Tibial artery (tissue), 4 donors: ENCODE results near the gene GNB1.
A peak's percentile ranks its signal among the peaks of the same experiment; 100 is the strongest.

Experiments used
- DNase-seq, 2 donors: peaks; one replicate each; pipeline ENCODE4 v3.0.0-alpha.2; 2019
- H3K27ac ChIP-seq, 2 donors: fragments of 200-600 bp; sonication (generic) in 1 of 2; 1 replicate in 1 of 2; 2 replicates in 1 of 2; pipeline ENCODE4 v1.5.1; 2018 to 2019; ENCODE audit warnings: mild to moderate bottlenecking in 1 of 2
- H3K27me3 ChIP-seq, 2 donors: fragments of 200-600 bp; sonication (generic) in 1 of 2; one replicate each; pipeline versions ENCODE4 v1.5.1 to v1.6.0; 2016 to 2019
- H3K36me3 ChIP-seq, 3 donors: fragments of 200-600 bp; sonication (generic) in 2 of 3; one replicate each; pipeline ENCODE4 v1.5.1; 2016 to 2019; ENCODE audit warnings: mild to moderate bottlenecking in 2 of 3
- H3K4me1 ChIP-seq, 4 donors: fragments of 200-600 bp; sonication (generic) in 2 of 4; 1 replicate in 3 of 4; 2 replicates in 1 of 4; pipeline ENCODE4 v1.5.1; 2016 to 2019
- H3K4me3 ChIP-seq, 2 donors: fragments of 200-600 bp; sonication (generic) in 1 of 2; 1 replicate in 1 of 2; 2 replicates in 1 of 2; pipeline ENCODE4 v1.5.1; 2018 to 2019; ENCODE audit warnings: mild to moderate bottlenecking in 2 of 2
- H3K9me3 ChIP-seq, 3 donors: fragments of 200-600 bp; sonication (generic) in 1 of 3; one replicate each; pipeline ENCODE4 v1.5.1; 2016 to 2019
- CTCF ChIP-seq, 2 experiments: fragments of 200-600 bp in 1 of 2; fragments of 450-650 bp in 1 of 2; IDR thresholded peaks; one replicate each; pipeline ENCODE4 v1.5.1; 2017 to 2019; ENCODE audit warnings: antibody characterized with exemption in 2 of 2, mild to moderate bottlenecking in 1 of 2, moderate library complexity in 1 of 2
- intact Hi-C: fragments of 100-400 bp; cut with DNase I; formaldehyde crosslinking; loops from one replicate; pipeline ENCODE4 v1.15.0; 2023; ENCODE audit warnings: low total_unique reads

GNB1 gene

GRCh38 chr1:1796466-1796865 is 94.4 kb downstream of the GNB1 start:
- intact Hi-C loops, result no loop called here
- Histone ChIP-seq H3K9me3 (no peaks in the 10 kb centered on the region), H3K4me3 (no peak overlapping the region), H3K27me3 (no peaks in the 10 kb centered on the region), H3K27ac (no peak overlapping the region), H3K4me1 (no peaks in the 10 kb centered on the region), H3K36me3 (peaks cover 26 to 93% (median 54%) of the 10 kb centered on the region in 3 donors)
- DNase-seq, result no peak
- peak in 1 of 2 experiments; percentile 12 for TF ChIP-seq CTCF (IDR thresholded peaks at IDR 0.05)

GRCh38 chr1:1794999-1795398 is 95.9 kb downstream of the GNB1 start:
- no peak overlapping the region for H3K4me3 ChIP-seq
- no peak for TF ChIP-seq CTCF (IDR thresholded peaks at IDR 0.05)
- DNase-seq, result no peak
- intact Hi-C loops, result no loop called here
- H3K36me3 ChIP-seq, result peaks cover 32 to 95% (median 67%) of the 10 kb centered on the region in 3 donors
- H3K9me3 ChIP-seq, result no peaks in the 10 kb centered on the region
- no peak overlapping the region for H3K27ac ChIP-seq
- H3K27me3 ChIP-seq, result no peaks in the 10 kb centered on the region
- H3K4me1 ChIP-seq, result no peaks in the 10 kb centered on the region

GRCh38 chr1:1793481-1794244 is 97.2 kb downstream of the GNB1 start:
- no peaks in the 10 kb centered on the region for H3K27me3 ChIP-seq
- TF ChIP-seq CTCF (IDR thresholded peaks at IDR 0.05), result no peak
- H3K36me3 ChIP-seq, result peaks cover 45 to 99% (median 81%) of the 10 kb centered on the region in 3 donors
- no peaks in the 10 kb centered on the region for H3K9me3 ChIP-seq
- no peak overlapping the region for H3K4me3 ChIP-seq
- DNase-seq, result no peak
- no peaks in the 10 kb centered on the region for H3K4me1 ChIP-seq
- H3K27ac ChIP-seq, result no peak overlapping the region
- intact Hi-C loops, result no loop called here

- no peaks in the 10 kb centered on the region for H3K9me3 ChIP-seq
- H3K4me3 ChIP-seq, result no peak overlapping the region
- no peak for DNase-seq
- intact Hi-C loops, result loop anchor here (10.0 kb wide), 1 partner anchor 106 kb away; the partner anchor contains the start of gene GNB1
- H3K4me1 ChIP-seq, result no peaks in the 10 kb centered on the region
- H3K36me3 ChIP-seq, result peaks cover 70 to 96% (median 83%) of the 10 kb centered on the region in 3 donors
- no peaks in the 10 kb centered on the region for H3K27me3 ChIP-seq
- H3K27ac ChIP-seq, result no peak overlapping the region
- TF ChIP-seq CTCF (IDR thresholded peaks at IDR 0.05), result no peak
These were observed 102.0 kb downstream of the GNB1 start for GRCh38 chr1:1788646-1789431.

- no peak overlapping the region for H3K27ac ChIP-seq
- intact Hi-C loops, result loop anchor here (10.0 kb wide), 1 partner anchor 107 kb away; the partner anchor contains the start of gene GNB1
- H3K36me3 ChIP-seq, result peaks cover 68 to 89% (median 80%) of the 10 kb centered on the region in 3 donors
- no peaks in the 10 kb centered on the region for H3K27me3 ChIP-seq
- peaks cover 0 to 5% (median 4%) of the 10 kb centered on the region in 4 donors for H3K4me1 ChIP-seq
- no peak overlapping the region for H3K4me3 ChIP-seq
- no peaks in the 10 kb centered on the region for H3K9me3 ChIP-seq
- TF ChIP-seq CTCF (IDR thresholded peaks at IDR 0.05), result no peak
- no peak for DNase-seq
These were observed 102.8 kb downstream of the GNB1 start for GRCh38 chr1:1788136-1788535.
